Osteocyte (in vitro differentiated cells): ENCODE data around the gene WWTR1. TPM values are rescaled to one million over a fixed set of nuclear protein-coding genes. Genes with fewer than 3 reads are reported as not detected.
A peak's percentile ranks its signal among the peaks of the same experiment; 100 is the strongest.

Experiments
- DNase-seq: peaks from one replicate; pipeline ENCODE4 v3.0.0; 2021; ENCODE audit warnings: mixed read lengths; ENCODE audit not compliant: unreplicated experiment; ENCODE audit errors: extremely low spot score
- H3K27ac Mint-ChIP-seq: one replicate; pipeline ENCODE4 v1.8.0; 2021; ENCODE audit warnings: mild to moderate bottlenecking, mixed read lengths; ENCODE audit not compliant: unreplicated experiment
- H3K27me3 Mint-ChIP-seq: one replicate; pipeline ENCODE4 v1.8.0; 2021; ENCODE audit warnings: mixed read lengths; ENCODE audit not compliant: unreplicated experiment
- H3K36me3 Mint-ChIP-seq: one replicate; pipeline ENCODE4 v1.8.0; 2021; ENCODE audit warnings: mixed read lengths; ENCODE audit not compliant: unreplicated experiment
- H3K4me1 Mint-ChIP-seq: one replicate; pipeline ENCODE4 v1.8.0; 2021; ENCODE audit warnings: mixed read lengths; ENCODE audit not compliant: unreplicated experiment
- H3K4me3 Mint-ChIP-seq: one replicate; pipeline ENCODE4 v1.8.0; 2021; ENCODE audit warnings: mild to moderate bottlenecking, moderate library complexity, mixed read lengths; ENCODE audit not compliant: unreplicated experiment
- H3K9me3 Mint-ChIP-seq: one replicate; pipeline ENCODE4 v1.8.0; 2021; ENCODE audit warnings: mixed read lengths; ENCODE audit not compliant: unreplicated experiment
- CTCF ChIP-seq: fragments of 200-600 bp; sonication (generic); IDR thresholded peaks from 2 replicates; pipeline ENCODE4 v1.5.0; 2021; ENCODE audit warnings: antibody characterized with exemption, mild to moderate bottlenecking, moderate library complexity
- total RNA-seq: library from RNA; stranded (reverse); gene quantifications from 2 replicates; pipeline ENCODE4 v1.2.1, GENCODE V29; 2021

Gene WWTR1
- total RNA-seq, 1 donor from 2014 or later = 120 TPM

GRCh38 chr3:149634573-149634972 lies 23.3 kb downstream of the WWTR1 start:
- Mint-ChIP-seq H3K27me3 (no peaks in the 10 kb centered on the region), H3K4me1 (peaks cover 48% of the 10 kb centered on the region), H3K27ac (no peak overlapping the region), H3K9me3 (no peaks in the 10 kb centered on the region), H3K4me3 (no peak overlapping the region), H3K36me3 (peaks cover 15% of the 10 kb centered on the region)
- TF ChIP-seq CTCF = no peak
- DNase-seq = no peak

GRCh38 chr3:149634072-149634471 lies 23.8 kb downstream of the WWTR1 start:
- no peak for TF ChIP-seq CTCF
- peaks cover 48% of the 10 kb centered on the region for H3K4me1 Mint-ChIP-seq
- H3K27ac Mint-ChIP-seq = no peak overlapping the region

GRCh38 chr3:149632225-149632624 lies 25.6 kb downstream of the WWTR1 start:
- Mint-ChIP-seq H3K4me3 (no peak overlapping the region), H3K27ac (no peak overlapping the region), H3K4me1 (peaks cover 43% of the 10 kb centered on the region), H3K27me3 (no peaks in the 10 kb centered on the region), H3K9me3 (no peaks in the 10 kb centered on the region), H3K36me3 (peaks cover 15% of the 10 kb centered on the region)
- DNase-seq = no peak
- no peak for TF ChIP-seq CTCF

More at GRCh38 chr3:149634072-149634471, 23.8 kb downstream of the WWTR1 start:
- DNase-seq = no peak
- Mint-ChIP-seq H3K9me3 (no peaks in the 10 kb centered on the region), H3K4me3 (no peak overlapping the region), H3K36me3 (peaks cover 15% of the 10 kb centered on the region), H3K27me3 (no peaks in the 10 kb centered on the region)

GRCh38 chr3:149630806-149631205 lies 27.0 kb downstream of the WWTR1 start:
- no peaks in the 10 kb centered on the region for H3K9me3 Mint-ChIP-seq
- peaks cover 47% of the 10 kb centered on the region for H3K4me1 Mint-ChIP-seq
- H3K4me3 Mint-ChIP-seq = no peak overlapping the region
- TF ChIP-seq CTCF = no peak
- peaks cover 16% of the 10 kb centered on the region for H3K36me3 Mint-ChIP-seq
- H3K27ac Mint-ChIP-seq = no peak overlapping the region
- no peak for DNase-seq
- no peaks in the 10 kb centered on the region for H3K27me3 Mint-ChIP-seq

- no peak for TF ChIP-seq CTCF
- H3K4me1 Mint-ChIP-seq = peaks cover 49% of the 10 kb centered on the region
- H3K27ac Mint-ChIP-seq = peak overlapping the region; percentile 86
- H3K4me3 Mint-ChIP-seq = no peak overlapping the region
- no peaks in the 10 kb centered on the region for H3K27me3 Mint-ChIP-seq
- H3K36me3 Mint-ChIP-seq = peaks cover 15% of the 10 kb centered on the region
- no peak for DNase-seq
- H3K9me3 Mint-ChIP-seq = no peaks in the 10 kb centered on the region
Observed at GRCh38 chr3:149628957-149629670, 28.7 kb downstream of the WWTR1 start.
